GM21367 (cell line): ENCODE data around the gene MTFP1.
"Not testable (repeated sequence)": the region's sequence is repeated elsewhere in the genome, so short reads cannot be mapped to it uniquely, and the experiment has no call there.

Experiments used
- ATAC-seq: cut with Tn5 transposase; IDR thresholded peaks from one replicate; pipeline ENCODE4 v1.9.1; 2021; ENCODE audit not compliant: unreplicated experiment

MTFP1 gene

GRCh38 chr22:30424534-30425326, 838 bp upstream of the MTFP1 start:
- no peak for ATAC-seq

GRCh38 chr22:30425327-30425615, 297 bp upstream of the MTFP1 start:
- ATAC-seq: no peak

GRCh38 chr22:30426388-30427353, 1.1 kb downstream of the MTFP1 start:
- no peak for ATAC-seq

- no peak for ATAC-seq
Measured at GRCh38 chr22:30427871-30428270, 2.3 kb downstream of the MTFP1 start.

- ATAC-seq: no peak
Measured at GRCh38 chr22:30429887-30430286, 4.3 kb downstream of the MTFP1 start.

GRCh38 chr22:30430933-30431332, 5.4 kb downstream of the MTFP1 start:
- no peak for ATAC-seq

- ATAC-seq: no peak
Measured at GRCh38 chr22:30432096-30432495, 6.5 kb downstream of the MTFP1 start.

GRCh38 chr22:30432520-30432919, 7.0 kb downstream of the MTFP1 start:
- ATAC-seq: no peak

GRCh38 chr22:30433227-30433626, 7.7 kb downstream of the MTFP1 start:
- no peak for ATAC-seq

GRCh38 chr22:30433773-30434172, 8.2 kb downstream of the MTFP1 start:
- ATAC-seq: no peak

GRCh38 chr22:30434843-30435242, 9.3 kb downstream of the MTFP1 start:
- ATAC-seq: no peak

- ATAC-seq: no peak
Measured at GRCh38 chr22:30435674-30436126, 10.1 kb downstream of the MTFP1 start.

GRCh38 chr22:30436196-30436595, 10.6 kb downstream of the MTFP1 start:
- ATAC-seq: no peak

GRCh38 chr22:30438559-30438958, 13.0 kb downstream of the MTFP1 start:
- no peak for ATAC-seq

GRCh38 chr22:30439226-30439625, 13.7 kb downstream of the MTFP1 start:
- ATAC-seq: no peak

- ATAC-seq: no peak
Measured at GRCh38 chr22:30439836-30440235, 14.3 kb downstream of the MTFP1 start.

- ATAC-seq: no peak
Measured at GRCh38 chr22:30441088-30441487, 15.5 kb downstream of the MTFP1 start.

- no peak for ATAC-seq
Measured at GRCh38 chr22:30444632-30445437, 19.3 kb downstream of the MTFP1 start.

- no peak for ATAC-seq
Measured at GRCh38 chr22:30445438-30446145, 20.0 kb downstream of the MTFP1 start.

- ATAC-seq: no peak
Measured at GRCh38 chr22:30447656-30448055, 22.1 kb downstream of the MTFP1 start.

GRCh38 chr22:30451488-30451887, 25.9 kb downstream of the MTFP1 start:
- ATAC-seq: not testable (repeated sequence)
